Suprapubic skin (tissue), 4 donors: ENCODE measurements around the gene CHD9. TPM values are rescaled to one million over a fixed set of nuclear protein-coding genes. Genes with fewer than 3 reads are reported as not detected.
A peak's percentile ranks its signal among the peaks of the same experiment; 100 is the strongest.
"Not testable (repeated sequence)": the region's sequence is repeated elsewhere in the genome, so short reads cannot be mapped to it uniquely, and the experiment has no call there.

Source experiments
- DNase-seq, 2 donors: peaks; one replicate each; pipeline ENCODE4 v3.0.0-alpha.2; 2019; ENCODE audit warnings: low spot score in 2 of 2
- H3K27ac ChIP-seq: fragments of 200-600 bp; sonication (generic); one replicate; pipeline ENCODE4 v1.5.1; 2019
- H3K27me3 ChIP-seq: fragments of 200-600 bp; sonication (generic); one replicate; pipeline ENCODE4 v1.5.1; 2019
- H3K36me3 ChIP-seq: fragments of 200-600 bp; sonication (generic); one replicate; pipeline ENCODE4 v1.5.1; 2019
- H3K4me1 ChIP-seq: fragments of 200-600 bp; sonication (generic); one replicate; pipeline ENCODE4 v1.5.1; 2019
- H3K4me3 ChIP-seq: fragments of 200-600 bp; sonication (generic); one replicate; pipeline ENCODE4 v1.5.1; 2019; ENCODE audit warnings: mild to moderate bottlenecking
- H3K9me3 ChIP-seq: fragments of 200-600 bp; sonication (generic); one replicate; pipeline ENCODE4 v1.5.1; 2019
- EP300 ChIP-seq: sonication (generic); formaldehyde crosslinking; IDR thresholded peaks from one replicate; pipeline ENCODE4 v1.6.1; 2017; ENCODE audit warnings: antibody characterized with exemption
- POLR2A ChIP-seq, 2 donors: fragments of 450-650 bp; IDR thresholded peaks; one replicate each; pipeline ENCODE4 v1.6.1; 2017; ENCODE audit warnings: antibody characterized with exemption in 2 of 2, mild to moderate bottlenecking in 2 of 2, moderate library complexity in 2 of 2
- POLR2AphosphoS5 ChIP-seq, 3 donors: sonication (generic); formaldehyde crosslinking; IDR thresholded peaks; one replicate each; pipeline ENCODE4 v1.6.1; 2017; ENCODE audit warnings: antibody characterized with exemption in 3 of 3
- WGBS: methylation state at CpG from one replicate; pipeline ENCODE4 v1.1.5; 2018; 5-methylcytosine and 5-hydroxymethylcytosine counted together
- total RNA-seq, 4 donors: library from RNA; depleted of rRNA; stranded (reverse); fragments of >200 nt; gene quantifications; one replicate each; pipeline ENCODE4 v1.1.0, GENCODE V29; 2016
- TF ChIP-seq, protein P1 (sequence below), 2 donors: fragments of 200-600 bp in 1 of 2; fragments of 450-650 bp in 1 of 2; sonication (generic) in 1 of 2; IDR thresholded peaks; one replicate each; pipeline ENCODE4 v1.5.1; 2016 to 2019; ENCODE audit warnings: antibody characterized with exemption in 2 of 2, mild to moderate bottlenecking in 1 of 2, moderate library complexity in 1 of 2

The CHD9 gene
- total RNA-seq, 4 donors from 2014 or later = 56.6 to 129 (median 70.4) TPM

DNA sequence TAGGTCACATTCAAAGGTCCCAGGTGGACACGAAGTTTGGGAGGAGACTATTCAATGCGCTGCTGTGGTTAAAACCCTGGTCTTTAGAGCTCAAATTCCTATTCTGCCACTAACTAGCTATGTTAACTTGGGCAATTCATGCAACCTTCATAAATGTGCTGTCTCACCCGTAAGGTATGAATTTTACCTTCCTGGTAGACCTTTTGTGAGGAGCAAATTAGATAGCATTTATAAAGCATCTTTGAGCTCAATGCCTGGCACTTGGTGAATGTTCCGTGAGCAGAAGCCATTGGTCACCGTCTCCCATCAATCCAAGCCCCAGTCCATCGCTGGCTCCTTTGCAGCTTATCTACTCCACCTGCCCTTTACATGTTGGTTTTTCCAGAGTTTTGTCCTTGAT lies 18.7 kb upstream of the CHD9 start:
- no peak for DNase-seq
- Histone ChIP-seq H3K27me3 (no peaks in the 10 kb centered on the region), H3K4me3 (no peak overlapping the region), H3K27ac (no peak overlapping the region), H3K9me3 (no peaks in the 10 kb centered on the region), H3K4me1 (peaks cover 29% of the 10 kb centered on the region), H3K36me3 (no peaks in the 10 kb centered on the region)
- TF ChIP-seq, protein P1, sequence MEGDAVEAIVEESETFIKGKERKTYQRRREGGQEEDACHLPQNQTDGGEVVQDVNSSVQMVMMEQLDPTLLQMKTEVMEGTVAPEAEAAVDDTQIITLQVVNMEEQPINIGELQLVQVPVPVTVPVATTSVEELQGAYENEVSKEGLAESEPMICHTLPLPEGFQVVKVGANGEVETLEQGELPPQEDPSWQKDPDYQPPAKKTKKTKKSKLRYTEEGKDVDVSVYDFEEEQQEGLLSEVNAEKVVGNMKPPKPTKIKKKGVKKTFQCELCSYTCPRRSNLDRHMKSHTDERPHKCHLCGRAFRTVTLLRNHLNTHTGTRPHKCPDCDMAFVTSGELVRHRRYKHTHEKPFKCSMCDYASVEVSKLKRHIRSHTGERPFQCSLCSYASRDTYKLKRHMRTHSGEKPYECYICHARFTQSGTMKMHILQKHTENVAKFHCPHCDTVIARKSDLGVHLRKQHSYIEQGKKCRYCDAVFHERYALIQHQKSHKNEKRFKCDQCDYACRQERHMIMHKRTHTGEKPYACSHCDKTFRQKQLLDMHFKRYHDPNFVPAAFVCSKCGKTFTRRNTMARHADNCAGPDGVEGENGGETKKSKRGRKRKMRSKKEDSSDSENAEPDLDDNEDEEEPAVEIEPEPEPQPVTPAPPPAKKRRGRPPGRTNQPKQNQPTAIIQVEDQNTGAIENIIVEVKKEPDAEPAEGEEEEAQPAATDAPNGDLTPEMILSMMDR (IDR thresholded peaks at IDR 0.05) = no peak
- TF ChIP-seq POLR2AphosphoS5 (IDR thresholded peaks at IDR 0.05) = no peak
- no peak for TF ChIP-seq POLR2A (IDR thresholded peaks at IDR 0.05)
- TF ChIP-seq EP300 = no peak
- WGBS = 78% methylated on average over 6 of the region's 6 CpGs

DNA sequence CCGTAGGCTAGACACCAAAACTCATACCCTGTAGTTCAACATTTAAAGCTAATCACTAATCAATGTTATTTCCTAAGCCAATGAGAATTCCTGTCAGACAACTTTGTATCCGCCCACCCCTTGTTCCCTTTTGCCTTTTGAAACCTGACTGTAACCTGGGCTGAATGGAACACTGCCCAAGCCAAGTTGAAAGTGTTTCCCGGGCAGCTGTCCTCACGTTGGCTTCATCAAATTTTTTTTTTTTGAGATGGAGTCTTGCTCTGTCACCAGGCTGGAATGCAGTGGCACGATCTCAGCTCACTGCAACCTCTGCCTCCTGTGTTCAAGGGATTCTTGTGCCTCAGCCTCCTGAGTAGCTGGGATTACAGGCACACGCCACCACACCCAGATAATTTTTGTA lies 18.1 kb upstream of the CHD9 start:
- H3K9me3 ChIP-seq, DNase-seq, H3K4me3 ChIP-seq, H3K36me3 ChIP-seq, H3K27me3 ChIP-seq, H3K27ac ChIP-seq: not testable (repeated sequence)
- peaks cover 29% of the 10 kb centered on the region for H3K4me1 ChIP-seq
- WGBS = 44% methylated on average over 6 of the region's 6 CpGs

DNA sequence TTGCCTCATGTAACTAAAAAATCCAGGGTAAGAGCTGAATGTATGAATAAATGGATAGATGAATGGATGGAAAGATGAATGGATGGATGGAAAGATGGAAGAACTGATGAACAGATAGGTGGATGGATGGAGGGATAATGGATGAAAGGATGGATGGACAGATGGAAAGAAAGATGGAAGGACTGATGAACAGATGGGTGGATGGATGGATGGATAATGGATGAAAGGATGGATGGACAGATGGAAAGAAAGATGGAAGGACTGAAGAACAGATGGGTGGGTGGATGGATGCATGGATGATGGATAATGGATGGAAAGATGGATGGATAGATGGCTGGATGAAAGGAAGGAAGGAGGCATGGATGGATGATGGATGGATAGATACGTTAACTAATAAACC lies 14.0 kb upstream of the CHD9 start:
- no peak for DNase-seq
- no peak overlapping the region for H3K4me3 ChIP-seq
- H3K27ac ChIP-seq = peak overlapping the region; percentile 88
- H3K9me3 ChIP-seq = no peaks in the 10 kb centered on the region
- WGBS = 84% methylated on average over 1 of the region's 1 CpG
- H3K27me3 ChIP-seq = no peaks in the 10 kb centered on the region
- no peaks in the 10 kb centered on the region for H3K36me3 ChIP-seq
- TF ChIP-seq EP300 = no peak
- no peak for TF ChIP-seq POLR2AphosphoS5 (IDR thresholded peaks at IDR 0.05)
- TF ChIP-seq, protein P1 (IDR thresholded peaks at IDR 0.05) = no peak
- TF ChIP-seq POLR2A (IDR thresholded peaks at IDR 0.05) = no peak
- H3K4me1 ChIP-seq = peaks cover 54% of the 10 kb centered on the region

DNA sequence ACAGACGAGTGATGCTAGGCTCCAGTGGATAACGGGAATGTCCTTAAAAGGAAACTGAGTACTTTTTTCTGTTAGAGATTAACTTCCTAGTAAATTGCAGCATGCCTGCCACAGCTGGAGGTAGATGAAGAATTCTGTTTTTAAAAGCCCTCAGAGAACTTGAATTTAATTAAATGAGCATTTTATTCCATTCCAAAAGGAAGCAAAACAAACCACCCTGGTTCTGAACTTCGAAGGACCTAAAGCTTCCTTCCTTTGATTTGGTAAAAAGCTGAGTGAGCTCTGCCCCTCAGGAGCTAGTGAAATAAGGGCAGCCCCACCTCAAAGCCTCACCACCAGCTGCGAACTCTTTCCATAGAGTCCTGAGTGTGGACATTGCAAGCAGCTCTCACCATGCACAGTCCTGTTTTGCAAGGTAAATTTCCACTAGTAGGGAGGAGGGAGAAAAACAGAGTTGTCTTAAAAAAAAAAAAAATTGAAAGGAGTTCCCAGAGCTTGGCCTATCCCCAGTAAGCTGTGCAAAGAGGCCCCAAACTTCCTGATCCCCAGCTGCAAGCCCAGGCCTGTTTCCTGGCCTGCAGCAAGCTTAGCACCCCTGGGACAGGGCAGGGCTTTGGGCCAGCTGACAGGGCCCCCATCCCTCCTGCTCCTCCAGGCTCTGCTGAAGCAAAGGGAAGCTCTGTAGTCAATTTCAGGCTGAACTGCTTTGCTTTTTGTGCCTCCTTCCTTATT lies 13.3 kb upstream of the CHD9 start:
- peak overlapping the region; percentile 38 for H3K4me3 ChIP-seq
- H3K36me3 ChIP-seq = no peaks in the 10 kb centered on the region
- H3K27me3 ChIP-seq = no peaks in the 10 kb centered on the region
- H3K9me3 ChIP-seq = no peaks in the 10 kb centered on the region
- TF ChIP-seq POLR2AphosphoS5 (IDR thresholded peaks at IDR 0.05) = peak in 2 of 3 donors; percentile 18 to 30
- TF ChIP-seq, protein P1 (IDR thresholded peaks at IDR 0.05) = no peak
- H3K4me1 ChIP-seq = peaks cover 56% of the 10 kb centered on the region
- WGBS = 37% methylated on average over 4 of the region's 4 CpGs
- peak overlapping the region; percentile 88 for H3K27ac ChIP-seq
- DNase-seq = peak; percentile 71 to 86

DNA sequence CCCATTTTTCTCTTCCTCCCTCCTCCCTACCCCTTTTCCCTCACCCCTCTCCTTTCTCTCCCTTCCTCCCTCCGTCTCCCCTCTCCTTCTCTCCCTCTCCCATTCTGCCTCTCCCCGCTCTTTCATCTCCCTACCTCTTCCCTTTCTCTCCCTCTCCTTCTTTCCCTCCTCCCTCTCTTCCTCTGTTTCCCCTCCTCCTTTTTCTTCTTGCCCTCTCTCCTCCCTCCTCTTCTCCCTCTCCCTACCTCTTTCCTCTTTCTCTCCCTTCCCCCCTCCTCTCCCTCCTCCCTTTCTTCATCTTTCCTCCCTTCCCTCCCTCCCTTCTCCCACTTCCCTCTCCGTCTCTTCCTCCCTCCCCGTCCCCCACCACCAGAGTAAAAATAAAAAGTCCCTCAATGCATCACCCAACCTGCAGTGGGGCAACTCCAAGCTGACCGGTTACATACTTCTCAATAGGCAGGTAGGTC lies 12.5 kb upstream of the CHD9 start:
- no peak for TF ChIP-seq POLR2A (IDR thresholded peaks at IDR 0.05)
- TF ChIP-seq, protein P1 (IDR thresholded peaks at IDR 0.05) = no peak
- no peak for TF ChIP-seq EP300
- TF ChIP-seq POLR2AphosphoS5 (IDR thresholded peaks at IDR 0.05) = no peak
- Histone ChIP-seq H3K36me3 (no peaks in the 10 kb centered on the region), H3K4me3 (peak overlapping the region; percentile 38), H3K4me1 (peaks cover 56% of the 10 kb centered on the region), H3K27me3 (no peaks in the 10 kb centered on the region), H3K27ac (peak overlapping the region; percentile 88), H3K9me3 (no peaks in the 10 kb centered on the region)
- 34% methylated on average over 5 of the region's 5 CpGs for WGBS
- no peak for DNase-seq

DNA sequence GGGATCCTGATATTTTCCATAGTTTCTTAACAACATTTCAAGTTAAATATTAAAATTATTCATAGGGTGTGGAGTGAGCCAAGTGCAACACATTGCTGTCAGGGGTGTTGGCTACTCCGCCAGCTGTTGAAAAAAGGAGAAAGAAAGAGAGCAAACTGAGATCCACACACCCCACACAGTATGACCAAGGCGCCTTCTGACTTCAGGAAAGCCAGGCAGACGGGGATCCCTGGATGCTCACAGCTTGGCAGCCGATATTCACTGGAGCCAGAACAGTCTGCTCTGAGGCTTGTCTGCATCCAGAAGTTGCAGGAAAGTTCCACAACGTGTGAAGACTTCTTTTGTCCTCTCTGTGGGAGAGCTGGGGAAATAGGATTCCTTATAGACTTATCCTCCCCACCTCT lies 11.4 kb upstream of the CHD9 start:
- Histone ChIP-seq H3K27ac (peak overlapping the region; percentile 88), H3K9me3 (no peaks in the 10 kb centered on the region), H3K27me3 (no peaks in the 10 kb centered on the region), H3K4me3 (peak overlapping the region; percentile 38), H3K36me3 (no peaks in the 10 kb centered on the region), H3K4me1 (peaks cover 56% of the 10 kb centered on the region)
- DNase-seq = no peak
- TF ChIP-seq POLR2AphosphoS5 (IDR thresholded peaks at IDR 0.05) = no peak
- no peak for TF ChIP-seq POLR2A (IDR thresholded peaks at IDR 0.05)
- TF ChIP-seq, protein P1 (IDR thresholded peaks at IDR 0.05) = no peak
- no peak for TF ChIP-seq EP300
- WGBS = 16% methylated on average over 5 of the region's 5 CpGs
